HG03064 (cell line): Measurements from ENCODE around the gene HLA-E.

Source experiments
- ATAC-seq: cut with Tn5 transposase; IDR thresholded peaks from one replicate; pipeline ENCODE4 v1.9.1; 2021; ENCODE audit warnings: low read depth; ENCODE audit not compliant: unreplicated experiment

Gene HLA-E

DNA sequence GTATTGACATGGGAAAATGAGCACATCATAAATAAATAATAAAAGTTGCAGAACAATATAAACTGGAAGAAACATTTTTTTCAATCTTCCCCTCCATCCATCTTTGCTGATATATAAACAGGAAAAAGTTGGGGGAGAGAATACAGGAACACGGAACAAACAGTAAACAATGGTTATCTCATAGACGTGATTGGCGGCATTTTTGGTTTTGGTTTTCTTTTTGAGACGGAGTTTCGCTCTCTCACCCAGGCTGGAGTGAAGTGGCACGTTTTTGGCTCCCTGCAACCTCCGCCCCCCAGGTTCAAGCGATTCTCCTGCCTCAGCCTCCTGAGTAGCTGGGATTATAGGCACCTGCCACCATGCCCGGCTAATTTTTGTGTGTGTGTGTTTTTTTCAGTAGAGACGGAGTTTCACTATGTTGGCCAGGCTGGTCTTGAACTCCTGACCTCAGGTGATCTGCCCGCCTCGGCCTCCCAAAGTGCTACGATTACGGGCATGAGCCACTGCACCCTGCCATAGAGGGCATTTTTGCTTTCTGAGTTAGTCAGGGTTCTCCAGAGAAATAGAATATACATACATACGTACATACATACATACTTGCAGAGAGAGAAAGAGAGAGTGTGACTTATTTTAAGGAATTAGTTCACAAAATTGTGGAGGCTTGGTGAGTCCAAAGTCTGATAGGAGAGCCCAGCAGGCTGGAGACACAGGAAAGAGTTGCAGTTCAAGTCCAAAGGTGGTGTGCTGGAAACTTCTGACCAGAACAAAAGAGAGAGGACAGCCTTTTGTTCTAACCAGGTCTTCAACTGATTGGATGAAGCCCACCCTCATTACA is 44.4 kb downstream of the HLA-E start:
- no peak for ATAC-seq

DNA sequence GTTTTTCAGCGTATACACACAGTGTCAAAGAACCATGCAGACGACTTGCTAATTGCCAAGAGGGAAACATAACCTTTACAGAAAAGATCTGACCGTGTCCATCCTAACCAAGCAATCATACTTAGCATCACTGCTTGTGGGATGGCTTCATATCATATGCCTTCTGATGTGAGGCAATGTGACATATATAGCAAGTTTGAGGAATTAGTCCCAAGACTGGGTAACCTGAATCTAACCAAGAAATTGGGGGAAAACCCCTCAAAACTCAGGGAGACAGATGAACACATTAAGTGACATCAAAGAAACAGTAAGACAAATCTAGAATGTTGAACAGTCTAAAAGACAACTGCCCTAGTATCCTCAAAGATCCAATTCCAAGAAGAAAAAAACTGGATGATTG is 48.6 kb downstream of the HLA-E start:
- ATAC-seq, result no peak

DNA sequence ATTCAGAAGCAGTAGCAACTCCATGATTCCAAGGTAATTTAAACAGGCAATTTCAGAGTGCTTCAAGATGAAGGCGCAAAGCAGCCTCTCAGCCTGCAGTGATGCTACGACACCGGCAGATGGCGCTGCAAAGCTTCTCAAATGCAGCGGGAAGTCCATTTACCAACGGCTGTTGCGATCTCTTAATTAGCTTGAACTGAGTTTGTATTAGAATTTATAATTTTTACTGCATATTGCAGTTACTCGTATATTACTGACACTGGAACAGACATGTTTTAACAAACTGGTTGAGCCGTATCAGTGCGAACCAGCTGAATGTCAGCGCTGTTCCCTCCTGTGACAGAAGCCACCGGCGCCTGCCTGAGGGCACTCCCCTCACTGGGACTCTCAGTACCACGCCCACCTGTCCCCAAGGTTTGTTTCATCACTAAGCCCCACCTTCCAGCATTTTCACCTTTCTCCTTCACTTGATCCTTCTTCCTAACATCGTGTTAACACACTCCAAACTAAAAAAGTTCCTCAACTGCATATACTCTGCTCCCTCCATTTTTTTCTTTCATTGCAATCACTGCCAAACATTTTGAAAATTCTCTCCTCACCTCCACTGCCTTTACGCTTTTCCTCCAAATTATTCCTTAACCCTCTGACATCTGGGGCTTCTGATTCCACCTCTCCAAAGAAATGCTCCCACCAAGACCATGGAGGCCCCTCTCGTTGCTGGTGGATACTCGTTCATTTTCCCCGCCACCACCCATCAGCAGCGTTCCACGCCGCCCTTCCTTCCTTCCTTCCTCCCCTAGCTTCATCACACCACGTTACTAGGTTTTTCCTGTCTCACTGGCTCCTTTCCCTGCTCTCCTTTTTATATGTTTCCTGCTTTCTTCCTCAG is 52.5 kb downstream of the HLA-E start:
- no peak for ATAC-seq

- no peak for ATAC-seq
Observed at GRCh38 chr6:30542404-30542725, 53.1 kb downstream of the HLA-E start.

GRCh38 chr6:30542915-30543314 is 53.6 kb downstream of the HLA-E start:
- ATAC-seq, result no peak
